Measurements from ENCODE around the gene GPC5. TPM values are rescaled to one million over a fixed set of nuclear protein-coding genes. Genes with fewer than 3 reads are reported as not detected.
"Not testable (repeated sequence)": the region's sequence is repeated elsewhere in the genome, so short reads cannot be mapped to it uniquely, and the experiment has no call there.

GPC5 gene
- polyA plus RNA-seq, 2 of the 4 experiments (the other 2 are of a cell fraction): not detected

DNA sequence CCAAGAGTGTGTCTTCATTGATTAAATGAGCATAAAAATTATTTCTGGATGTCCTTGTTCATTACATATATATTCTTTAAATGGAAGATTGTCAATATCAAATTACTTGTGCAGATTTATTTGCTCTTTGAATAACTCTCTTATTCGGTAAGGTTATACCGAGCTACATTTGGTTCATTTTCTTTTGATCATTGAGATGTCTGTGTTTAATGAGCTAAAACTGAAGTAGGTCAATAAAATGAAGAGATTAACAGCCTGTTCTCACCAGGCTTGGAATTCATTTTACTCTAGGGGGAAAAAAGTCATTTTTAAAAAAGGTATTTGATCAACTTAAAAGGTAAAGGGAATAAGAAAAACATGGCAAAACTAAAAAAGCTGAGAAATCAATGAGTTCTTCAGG, 10.6 kb downstream of the GPC5 start:
- ATAC-seq: no peak
- ChIA-PET POLR2A (no interaction called here), CTCF (no interaction called here)
- no peak for FAIRE-seq
- WGBS (ENCODE audit: missing lambda C conversion rate): 2% methylated on average over 2 of the region's 2 CpGs
- Histone ChIP-seq H3K4me1 (no peaks in the 10 kb centered on the region), H3K9me3 (no peaks in the 10 kb centered on the region), H3K4me3 (no peak overlapping the region), H3K4me2 (no peak overlapping the region), H3K27ac (no peak overlapping the region)
- no peak for TF ChIP-seq EHMT2 (IDR thresholded peaks at IDR 0.05; ENCODE audit: low read depth)
- no peak for TF ChIP-seq POLR2A (IDR thresholded peaks at IDR 0.05; ENCODE audit: low read length)
- TF ChIP-seq HDAC2 (IDR thresholded peaks at IDR 0.05): no peak
- no peak for TF ChIP-seq NR3C1 (IDR thresholded peaks at IDR 0.05)
- TF ChIP-seq, protein P1, sequence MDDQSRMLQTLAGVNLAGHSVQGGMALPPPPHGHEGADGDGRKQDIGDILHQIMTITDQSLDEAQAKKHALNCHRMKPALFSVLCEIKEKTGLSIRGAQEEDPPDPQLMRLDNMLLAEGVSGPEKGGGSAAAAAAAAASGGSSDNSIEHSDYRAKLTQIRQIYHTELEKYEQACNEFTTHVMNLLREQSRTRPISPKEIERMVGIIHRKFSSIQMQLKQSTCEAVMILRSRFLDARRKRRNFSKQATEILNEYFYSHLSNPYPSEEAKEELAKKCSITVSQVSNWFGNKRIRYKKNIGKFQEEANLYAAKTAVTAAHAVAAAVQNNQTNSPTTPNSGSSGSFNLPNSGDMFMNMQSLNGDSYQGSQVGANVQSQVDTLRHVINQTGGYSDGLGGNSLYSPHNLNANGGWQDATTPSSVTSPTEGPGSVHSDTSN (IDR thresholded peaks at IDR 0.05): no peak
- TF ChIP-seq, protein P2, sequence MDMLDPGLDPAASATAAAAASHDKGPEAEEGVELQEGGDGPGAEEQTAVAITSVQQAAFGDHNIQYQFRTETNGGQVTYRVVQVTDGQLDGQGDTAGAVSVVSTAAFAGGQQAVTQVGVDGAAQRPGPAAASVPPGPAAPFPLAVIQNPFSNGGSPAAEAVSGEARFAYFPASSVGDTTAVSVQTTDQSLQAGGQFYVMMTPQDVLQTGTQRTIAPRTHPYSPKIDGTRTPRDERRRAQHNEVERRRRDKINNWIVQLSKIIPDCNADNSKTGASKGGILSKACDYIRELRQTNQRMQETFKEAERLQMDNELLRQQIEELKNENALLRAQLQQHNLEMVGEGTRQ (IDR thresholded peaks at IDR 0.05): no peak
- TF ChIP-seq, protein P3, sequence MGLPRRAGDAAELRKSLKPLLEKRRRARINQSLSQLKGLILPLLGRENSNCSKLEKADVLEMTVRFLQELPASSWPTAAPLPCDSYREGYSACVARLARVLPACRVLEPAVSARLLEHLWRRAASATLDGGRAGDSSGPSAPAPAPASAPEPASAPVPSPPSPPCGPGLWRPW (IDR thresholded peaks at IDR 0.05): no peak
- TF ChIP-seq MYC (IDR thresholded peaks at IDR 0.05; ENCODE audit: borderline replicate concordance, low read length): no peak
- no peak for TF ChIP-seq GATA3 (IDR thresholded peaks at IDR 0.05; ENCODE audit: borderline replicate concordance)
- TF ChIP-seq, protein P4, sequence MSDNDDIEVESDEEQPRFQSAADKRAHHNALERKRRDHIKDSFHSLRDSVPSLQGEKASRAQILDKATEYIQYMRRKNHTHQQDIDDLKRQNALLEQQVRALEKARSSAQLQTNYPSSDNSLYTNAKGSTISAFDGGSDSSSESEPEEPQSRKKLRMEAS (IDR thresholded peaks at IDR 0.05): no peak
- TF ChIP-seq POLR2AphosphoS2 (conservative IDR thresholded peaks at IDR 0.05; ENCODE audit: low read length): no peak
- no peak for TF ChIP-seq ZC3H11A (IDR thresholded peaks at IDR 0.05)
- no peak for TF ChIP-seq SREBF2 (IDR thresholded peaks at IDR 0.05)
- TF ChIP-seq, protein P5, sequence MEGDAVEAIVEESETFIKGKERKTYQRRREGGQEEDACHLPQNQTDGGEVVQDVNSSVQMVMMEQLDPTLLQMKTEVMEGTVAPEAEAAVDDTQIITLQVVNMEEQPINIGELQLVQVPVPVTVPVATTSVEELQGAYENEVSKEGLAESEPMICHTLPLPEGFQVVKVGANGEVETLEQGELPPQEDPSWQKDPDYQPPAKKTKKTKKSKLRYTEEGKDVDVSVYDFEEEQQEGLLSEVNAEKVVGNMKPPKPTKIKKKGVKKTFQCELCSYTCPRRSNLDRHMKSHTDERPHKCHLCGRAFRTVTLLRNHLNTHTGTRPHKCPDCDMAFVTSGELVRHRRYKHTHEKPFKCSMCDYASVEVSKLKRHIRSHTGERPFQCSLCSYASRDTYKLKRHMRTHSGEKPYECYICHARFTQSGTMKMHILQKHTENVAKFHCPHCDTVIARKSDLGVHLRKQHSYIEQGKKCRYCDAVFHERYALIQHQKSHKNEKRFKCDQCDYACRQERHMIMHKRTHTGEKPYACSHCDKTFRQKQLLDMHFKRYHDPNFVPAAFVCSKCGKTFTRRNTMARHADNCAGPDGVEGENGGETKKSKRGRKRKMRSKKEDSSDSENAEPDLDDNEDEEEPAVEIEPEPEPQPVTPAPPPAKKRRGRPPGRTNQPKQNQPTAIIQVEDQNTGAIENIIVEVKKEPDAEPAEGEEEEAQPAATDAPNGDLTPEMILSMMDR (IDR thresholded peaks at IDR 0.05): no peak
- no peak for TF ChIP-seq RNF2 (IDR thresholded peaks at IDR 0.05; ENCODE audit: borderline replicate concordance, low read depth)
- TF ChIP-seq, protein P6, sequence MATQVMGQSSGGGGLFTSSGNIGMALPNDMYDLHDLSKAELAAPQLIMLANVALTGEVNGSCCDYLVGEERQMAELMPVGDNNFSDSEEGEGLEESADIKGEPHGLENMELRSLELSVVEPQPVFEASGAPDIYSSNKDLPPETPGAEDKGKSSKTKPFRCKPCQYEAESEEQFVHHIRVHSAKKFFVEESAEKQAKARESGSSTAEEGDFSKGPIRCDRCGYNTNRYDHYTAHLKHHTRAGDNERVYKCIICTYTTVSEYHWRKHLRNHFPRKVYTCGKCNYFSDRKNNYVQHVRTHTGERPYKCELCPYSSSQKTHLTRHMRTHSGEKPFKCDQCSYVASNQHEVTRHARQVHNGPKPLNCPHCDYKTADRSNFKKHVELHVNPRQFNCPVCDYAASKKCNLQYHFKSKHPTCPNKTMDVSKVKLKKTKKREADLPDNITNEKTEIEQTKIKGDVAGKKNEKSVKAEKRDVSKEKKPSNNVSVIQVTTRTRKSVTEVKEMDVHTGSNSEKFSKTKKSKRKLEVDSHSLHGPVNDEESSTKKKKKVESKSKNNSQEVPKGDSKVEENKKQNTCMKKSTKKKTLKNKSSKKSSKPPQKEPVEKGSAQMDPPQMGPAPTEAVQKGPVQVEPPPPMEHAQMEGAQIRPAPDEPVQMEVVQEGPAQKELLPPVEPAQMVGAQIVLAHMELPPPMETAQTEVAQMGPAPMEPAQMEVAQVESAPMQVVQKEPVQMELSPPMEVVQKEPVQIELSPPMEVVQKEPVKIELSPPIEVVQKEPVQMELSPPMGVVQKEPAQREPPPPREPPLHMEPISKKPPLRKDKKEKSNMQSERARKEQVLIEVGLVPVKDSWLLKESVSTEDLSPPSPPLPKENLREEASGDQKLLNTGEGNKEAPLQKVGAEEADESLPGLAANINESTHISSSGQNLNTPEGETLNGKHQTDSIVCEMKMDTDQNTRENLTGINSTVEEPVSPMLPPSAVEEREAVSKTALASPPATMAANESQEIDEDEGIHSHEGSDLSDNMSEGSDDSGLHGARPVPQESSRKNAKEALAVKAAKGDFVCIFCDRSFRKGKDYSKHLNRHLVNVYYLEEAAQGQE (IDR thresholded peaks at IDR 0.05): no peak
- TF ChIP-seq RCOR1 (IDR thresholded peaks at IDR 0.05; ENCODE audit: low read depth, low read length): no peak
- DNase-seq (ENCODE audit: low read depth in 1 of 2, low spot score in 1 of 2): no peak

DNA sequence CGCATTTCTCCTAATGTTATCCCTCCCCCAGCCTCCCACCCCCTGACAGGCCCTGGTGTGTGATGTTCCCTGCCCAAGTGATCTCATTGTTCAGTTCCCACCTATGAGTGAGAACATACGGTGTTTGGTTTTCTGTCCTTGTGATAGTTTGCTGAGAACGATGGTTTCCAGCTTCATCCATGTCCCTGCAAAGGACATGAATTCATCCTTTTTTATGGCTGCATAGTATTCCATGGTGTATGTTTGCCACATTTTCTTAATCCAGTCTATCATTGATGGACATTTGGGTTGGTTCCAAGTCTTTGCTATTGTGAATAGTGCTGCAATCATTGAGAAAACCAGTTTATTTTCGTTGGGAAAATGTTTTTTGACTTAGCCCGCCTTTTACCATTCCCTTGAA, 18.2 kb downstream of the GPC5 start:
- H3K4me2 ChIP-seq; DNase-seq (ENCODE audit: low read depth in 1 of 2, low spot score in 1 of 2); H3K4me1 ChIP-seq; POLR2A ChIA-PET; ATAC-seq; H3K4me3 ChIP-seq; CTCF ChIA-PET; H3K9me3 ChIP-seq; FAIRE-seq; H3K27ac ChIP-seq: not testable (repeated sequence)
- 22% methylated on average over 5 of the region's 5 CpGs for WGBS (ENCODE audit: missing lambda C conversion rate)

Measured in A549 (cell line).